ENCODE measurements around the gene MLXIP. TPM values are rescaled to one million over a fixed set of nuclear protein-coding genes. Genes with fewer than 3 reads are reported as not detected.

Gene MLXIP
- total and polyA plus RNA-seq, 2 of the 8 experiments (the other 6 are each of a cell fraction or from before 2014, with no cell fraction given), result 5.5 to 40.5 TPM

DNA sequence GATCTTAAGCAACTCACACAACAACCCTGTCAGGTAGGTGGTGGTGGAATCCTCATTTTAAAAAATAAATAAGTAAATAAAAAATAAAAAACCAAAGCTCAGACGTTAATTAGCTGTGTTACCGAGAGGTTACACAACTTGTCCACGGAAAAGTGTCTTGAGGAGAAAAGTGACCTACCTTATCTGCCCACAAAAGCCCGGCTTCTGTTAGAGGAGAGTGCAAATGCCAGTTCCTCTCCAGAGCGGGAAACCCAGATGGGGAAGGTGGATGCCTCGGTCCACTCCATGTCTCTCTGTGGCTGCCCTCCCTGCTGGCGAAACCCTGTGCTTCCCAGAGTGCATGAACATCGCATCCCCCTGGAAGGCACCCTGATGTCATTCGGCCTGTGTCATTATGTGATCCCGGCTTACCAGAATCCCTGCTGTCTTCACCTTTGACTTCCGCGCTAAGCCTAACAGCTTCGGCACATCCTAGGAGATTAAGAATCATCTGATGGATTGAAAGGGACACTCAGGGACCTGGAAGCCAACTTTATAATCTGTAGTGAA, 6.4 kb downstream of the MLXIP start:
- Histone ChIP-seq H3K4me3 (ENCODE audit: extremely low read depth in 1 of 4, insufficient read depth in 2 of 4, low read depth in 3 of 4, low read length in 4 of 4) (no peak overlapping the region), H3K56ac (replicated peaks; ENCODE audit: insufficient read length, low read depth, low read length) (no peak overlapping the region), H3K4me1 (replicated peaks in 1 of 4; ENCODE audit: control insufficient read depth in 3 of 4, insufficient read depth in 4 of 4, low read length in 3 of 4) (peaks cover 0 to 4% (median 3%) of the 10 kb centered on the region in 4 experiments; a peak in 6 of 7 replicates), H3K36me3 (ENCODE audit: control insufficient read depth in 2 of 4, insufficient read depth in 4 of 4, low read length in 3 of 4) (peaks cover 0 to 5% (median 0%) of the 10 kb centered on the region in 4 experiments; a peak in 2 of 8 replicates), H2BK5ac (ENCODE audit: low read depth, low read length) (peak overlapping the region; percentile 30; the same call in 1 of the 2 replicates), H4K91ac (replicated peaks; ENCODE audit: insufficient read length, low read length) (no peak overlapping the region), H3K27ac (ENCODE audit: low read depth, low read length) (no peak overlapping the region), H4K5ac (ENCODE audit: insufficient read length, low read depth, low read length) (no peak overlapping the region), H3K79me2 (ENCODE audit: control insufficient read depth in 1 of 2, insufficient read depth in 2 of 2, low read length in 2 of 2) (peaks cover 4 to 27% of the 10 kb centered on the region in 2 experiments; a peak in 3 of 4 replicates), H3K9me3 (ENCODE audit: insufficient read depth in 2 of 2, low read depth in 1 of 2, low read length in 1 of 2) (no peaks in the 10 kb centered on the region), H4K8ac (ENCODE audit: extremely low read depth, insufficient read depth, low read length) (no peak overlapping the region), H3K9ac (replicated peaks in 1 of 4; ENCODE audit: extremely low read depth in 1 of 4, low read depth in 3 of 4, low read length in 3 of 4) (no peak overlapping the region), H2BK15ac (ENCODE audit: low read length) (no peak overlapping the region), H3K79me1 (ENCODE audit: low read depth, low read length) (peaks cover 18% of the 10 kb centered on the region; the same call in 1 of the 2 replicates), H2AFZ (ENCODE audit: low read length) (no peak overlapping the region), H3K4me2 (ENCODE audit: insufficient read depth in 1 of 2, low read depth in 2 of 2, low read length in 2 of 2) (no peak overlapping the region), H3K27me3 (replicated peaks in 1 of 4; ENCODE audit: control insufficient read depth in 3 of 4, extremely low read depth in 1 of 4, insufficient read depth in 3 of 4, low read length in 3 of 4) (peaks cover 0 to 7% (median 5%) of the 10 kb centered on the region in 4 experiments; a peak in 5 of 7 replicates), H3K18ac (ENCODE audit: extremely low read depth, low read length) (no peak overlapping the region), H2BK12ac (ENCODE audit: low read depth, low read length) (no peak overlapping the region), H2BK120ac (replicated peaks; ENCODE audit: low read depth, low read length) (no peak overlapping the region), H3K4ac (replicated peaks; ENCODE audit: insufficient read length, low read depth, low read length) (no peak overlapping the region), H3K23ac (ENCODE audit: insufficient read length) (no peak overlapping the region), H3K23me2 (ENCODE audit: low read depth, low read length) (no peaks in the 10 kb centered on the region), H2BK20ac (ENCODE audit: low read length) (no peak overlapping the region), H3K14ac (ENCODE audit: insufficient read length) (no peak overlapping the region), H2AK5ac (ENCODE audit: low read depth, low read length) (no peak overlapping the region), H4K20me1 (replicated peaks in 1 of 2; ENCODE audit: control insufficient read depth in 1 of 2, insufficient read depth in 2 of 2, low read length in 2 of 2) (peaks cover 3 to 4% of the 10 kb centered on the region in 2 experiments)
- 92% methylated on average over 13 of the region's 13 CpGs; no CpG with 5 or more reads in 1 of the 2 experiments for WGBS, 2 experiments (ENCODE audit: extremely low coverage in 1 of 2, insufficient coverage in 1 of 2, insufficient read length in 1 of 2, insufficient replicate concordance in 2 of 2, low coverage in 1 of 2, low lambda C conversion rate in 2 of 2, missing lambda C conversion rate in 1 of 2)
- FAIRE-seq (no peak), DNase-seq (ENCODE audit: low read depth in 1 of 2, low spot score in 2 of 2) (no peak)
- ChIA-PET CTCF (ENCODE audit: partially characterized antibody) (interaction anchor here (1.9 to 8.0 kb wide), 2 partner anchors 30 to 38 kb away, joined by 7 to 52 read pairs; no protein-coding TSS in a partner anchor), POLR2A (ENCODE audit: partially characterized antibody) (interaction anchor here (1.5 kb wide), 1 partner anchor 9 kb away, joined by 4 read pairs; no protein-coding TSS in a partner anchor)
- TF ChIP-seq, protein P1, sequence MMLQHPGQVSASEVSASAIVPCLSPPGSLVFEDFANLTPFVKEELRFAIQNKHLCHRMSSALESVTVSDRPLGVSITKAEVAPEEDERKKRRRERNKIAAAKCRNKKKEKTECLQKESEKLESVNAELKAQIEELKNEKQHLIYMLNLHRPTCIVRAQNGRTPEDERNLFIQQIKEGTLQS (IDR thresholded peaks at IDR 0.05; ENCODE audit: insufficient read depth, low read depth, low read length), result no peak
- TF ChIP-seq CHD1 (IDR thresholded peaks at IDR 0.05; ENCODE audit: low read depth, low read length), result no peak
- TF ChIP-seq E2F6 (IDR thresholded peaks at IDR 0.05), result no peak
- no peak for TF ChIP-seq FOSL1 (IDR thresholded peaks at IDR 0.05; ENCODE audit: insufficient read depth, low read depth, low read length)
- no peak for TF ChIP-seq ASH2L (IDR thresholded peaks at IDR 0.05; ENCODE audit: low read length)
- TF ChIP-seq ATF2 (IDR thresholded peaks at IDR 0.05; ENCODE audit: low read length), result no peak
- no peak for TF ChIP-seq MAFK (IDR thresholded peaks at IDR 0.05; ENCODE audit: low read depth, low read length)
- TF ChIP-seq SP1 (IDR thresholded peaks at IDR 0.05; ENCODE audit: low read depth, low read length), result no peak
- TF ChIP-seq SIX5 (IDR thresholded peaks at IDR 0.05; ENCODE audit: low read depth, low read length), result no peak
- TF ChIP-seq RNF2 (IDR thresholded peaks at IDR 0.05; ENCODE audit: borderline replicate concordance, low read depth, low read length, missing control alignments, poor library complexity, severe bottlenecking), result no peak
